GM18507 (cell line): ENCODE results near the gene FBXL17.

Source experiments
- DNase-seq: peaks from one replicate; pipeline ENCODE4 v3.0.0; 2011; ENCODE audit warnings: low read depth; ENCODE audit not compliant: insufficient read length; ENCODE audit errors: extremely low spot score
- FAIRE-seq: peaks from 2 replicates; lab custom pipeline; 2011; peaks lifted over from hg19 to GRCh38; lab: Jason Lieb, UNC

FBXL17 gene

GRCh38 chr5:108060340-108060739, 321.6 kb downstream of the FBXL17 start:
- DNase-seq = no peak
- FAIRE-seq = no peak

DNA sequence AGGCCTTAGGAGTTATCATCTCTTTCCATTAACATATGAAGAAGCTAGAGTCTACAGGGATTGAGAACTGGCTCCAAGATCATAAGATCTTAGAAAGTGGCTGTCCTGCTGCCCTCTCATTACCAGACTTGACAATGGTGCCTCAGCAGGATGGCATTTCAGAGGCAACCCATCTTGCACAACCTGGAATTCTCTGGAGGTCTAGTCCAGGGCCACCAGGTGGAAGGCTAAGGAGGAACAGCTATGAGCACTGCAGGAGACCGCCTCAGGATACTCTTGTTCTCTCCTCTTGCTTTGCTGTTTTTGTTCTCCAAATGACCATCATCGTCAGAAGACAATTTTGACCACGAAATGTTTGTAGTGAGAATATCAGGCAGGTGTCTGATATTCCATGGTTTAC, 322.6 kb downstream of the FBXL17 start:
- FAIRE-seq (no peak), DNase-seq (no peak)

- DNase-seq (no peak), FAIRE-seq (no peak)
Observed at GRCh38 chr5:108054349-108054748, 327.5 kb downstream of the FBXL17 start.

DNA sequence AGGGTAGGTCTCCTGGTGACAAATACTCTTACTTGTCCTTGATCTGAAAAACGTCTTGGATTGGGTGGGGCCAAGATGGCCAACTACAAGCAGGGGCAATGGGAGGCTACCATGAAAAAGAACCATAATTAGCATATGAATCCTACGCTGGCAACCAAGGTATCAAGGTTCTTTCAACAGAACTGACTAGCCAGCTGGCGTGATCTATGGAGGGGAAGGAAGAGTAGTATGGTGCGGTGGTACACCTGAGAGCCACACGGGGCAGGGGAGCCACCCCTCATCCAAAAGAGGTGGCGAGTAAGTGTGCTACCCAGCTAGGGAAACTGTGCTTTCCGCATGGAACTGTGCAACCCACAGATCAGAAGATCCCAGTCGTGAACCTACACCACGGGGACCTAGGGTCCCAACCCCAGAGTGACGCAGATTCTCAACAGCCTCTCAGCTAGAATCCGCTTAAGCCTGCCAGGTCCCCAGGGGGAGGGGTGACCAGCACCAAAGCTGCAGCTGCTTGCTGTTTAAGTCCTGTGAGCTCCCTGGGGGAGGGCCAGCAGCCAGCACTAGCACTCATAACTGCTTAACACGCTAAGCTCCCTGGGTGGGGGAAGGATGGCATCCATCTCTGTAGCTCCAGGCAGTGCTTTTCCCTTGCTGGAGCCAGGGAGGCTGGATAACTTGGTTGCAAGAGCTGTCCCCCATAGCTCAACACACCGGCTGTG, 334.8 kb downstream of the FBXL17 start:
- DNase-seq (no peak), FAIRE-seq (no peak)

DNA sequence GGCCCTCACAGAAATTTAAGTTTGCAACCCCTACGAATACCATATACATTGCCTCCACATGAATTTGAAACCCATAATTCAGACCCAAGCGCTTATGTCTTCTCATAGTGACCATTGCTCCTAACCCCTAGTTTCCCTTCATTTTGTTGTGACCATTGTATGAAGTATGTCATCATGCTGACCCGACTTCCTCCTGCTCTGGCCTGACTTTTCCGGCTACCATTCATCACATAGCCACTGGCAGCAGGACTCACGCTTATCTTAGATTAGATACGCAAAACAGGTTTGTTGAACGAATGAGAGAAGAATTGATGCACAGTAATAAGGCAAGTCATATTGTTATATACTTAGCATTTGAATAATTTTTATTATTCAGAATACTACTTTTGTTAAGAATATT, 345.4 kb downstream of the FBXL17 start:
- FAIRE-seq = no peak
- DNase-seq = no peak

DNA sequence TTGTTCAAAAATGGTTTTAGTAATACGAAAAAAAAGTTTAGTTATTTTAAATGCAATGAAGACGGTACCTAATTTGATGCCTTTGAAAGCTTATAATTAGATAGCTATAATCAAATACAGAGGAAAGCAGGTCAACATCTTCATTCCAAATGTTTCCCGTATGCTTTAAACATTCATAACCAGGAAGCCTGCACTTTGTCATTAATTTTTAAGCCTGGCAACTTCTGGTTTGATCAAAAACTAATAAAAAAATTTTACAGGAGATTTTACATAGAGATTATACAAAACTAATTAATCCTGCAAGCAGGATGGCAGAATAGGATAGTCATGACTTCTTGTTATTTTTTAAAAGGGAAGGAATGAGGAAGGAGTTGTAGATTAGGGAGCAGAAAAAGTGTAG, 353.0 kb downstream of the FBXL17 start:
- FAIRE-seq (no peak), DNase-seq (no peak)

GRCh38 chr5:108028412-108028811, 353.5 kb downstream of the FBXL17 start:
- FAIRE-seq = no peak
- DNase-seq = no peak

DNA sequence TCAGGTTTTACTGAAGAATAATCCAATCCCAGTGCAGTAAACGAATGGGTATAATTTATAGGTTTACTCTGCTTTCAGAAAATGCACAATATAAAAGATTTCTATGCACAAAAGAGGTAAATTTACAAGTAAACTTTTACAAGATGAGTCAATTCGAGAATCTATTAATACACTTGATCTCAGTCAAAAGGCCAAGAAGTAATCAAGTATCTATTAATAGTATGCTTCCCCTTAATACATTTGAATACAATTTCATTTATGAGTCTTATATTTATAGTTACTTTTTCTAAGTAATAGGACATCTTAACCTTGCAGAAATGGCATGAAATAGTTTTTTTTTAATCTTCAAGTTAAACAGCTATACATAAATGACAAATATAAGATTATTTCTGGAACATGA, 355.9 kb downstream of the FBXL17 start:
- FAIRE-seq (no peak), DNase-seq (no peak)

GRCh38 chr5:108024986-108025385, 356.9 kb downstream of the FBXL17 start:
- FAIRE-seq (no peak), DNase-seq (no peak)

GRCh38 chr5:108016101-108016500, 365.8 kb downstream of the FBXL17 start:
- DNase-seq (no peak), FAIRE-seq (no peak)

DNA sequence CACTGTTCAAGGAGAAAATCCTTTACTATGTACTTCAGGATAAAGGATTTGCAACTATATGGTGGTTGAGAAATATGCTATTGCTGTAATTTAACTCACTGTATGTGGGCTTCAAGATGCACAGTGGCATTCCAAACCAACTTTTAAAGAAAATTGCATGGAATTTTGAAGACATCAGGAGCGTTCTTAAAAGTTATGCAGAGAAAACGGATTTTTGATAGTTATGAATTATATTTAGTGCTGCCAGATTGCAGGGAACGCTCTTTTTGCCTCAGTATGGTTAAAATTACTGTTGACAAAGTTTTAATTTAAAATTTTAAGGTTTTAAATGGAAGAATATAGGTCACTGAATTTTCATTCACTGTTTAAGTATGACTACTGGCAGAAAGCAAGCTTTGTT, 375.1 kb downstream of the FBXL17 start:
- no peak for FAIRE-seq
- DNase-seq = no peak

- DNase-seq (no peak), FAIRE-seq (peak; percentile 52)
Observed at GRCh38 chr5:108003178-108003577, 378.7 kb downstream of the FBXL17 start.

GRCh38 chr5:108001222-108001621, 380.7 kb downstream of the FBXL17 start:
- FAIRE-seq = no peak
- no peak for DNase-seq

DNA sequence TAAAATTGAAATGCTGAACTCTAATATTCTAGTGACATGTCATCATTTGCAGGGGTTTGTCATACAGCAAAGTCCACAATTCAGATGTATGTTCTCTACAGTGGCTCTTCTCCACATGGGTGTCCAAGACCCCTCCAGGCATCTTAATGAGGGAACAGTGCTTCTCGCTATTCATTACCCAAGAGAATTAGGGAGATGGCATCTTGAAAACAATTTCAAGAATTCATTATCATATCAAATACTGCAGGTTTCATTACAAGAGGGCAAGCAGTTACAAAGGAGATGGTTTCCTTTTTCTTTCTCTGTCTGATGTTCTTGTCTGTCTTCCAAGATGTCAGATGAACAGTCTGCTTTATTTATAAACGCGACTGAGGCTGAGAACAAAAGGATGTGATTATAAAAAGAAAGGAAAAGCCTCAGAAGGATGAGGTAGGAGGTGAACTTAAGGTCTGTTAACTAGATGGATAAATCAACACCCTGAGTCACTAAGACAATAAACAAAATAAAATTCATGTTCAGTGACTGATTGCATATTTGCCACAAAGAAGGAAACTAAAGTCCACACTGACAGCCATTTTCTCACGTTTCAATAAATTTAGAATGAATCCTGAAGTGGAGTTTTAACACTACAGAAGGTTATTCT, 384.4 kb downstream of the FBXL17 start:
- no peak for FAIRE-seq
- DNase-seq = no peak

GRCh38 chr5:107993341-107993740, 388.6 kb downstream of the FBXL17 start:
- DNase-seq = no peak

GRCh38 chr5:107990881-107991810, 390.8 kb downstream of the FBXL17 start:
- DNase-seq (no peak), FAIRE-seq (peak; percentile 57)

More at GRCh38 chr5:107993341-107993740, 388.6 kb downstream of the FBXL17 start:
- no peak for FAIRE-seq

DNA sequence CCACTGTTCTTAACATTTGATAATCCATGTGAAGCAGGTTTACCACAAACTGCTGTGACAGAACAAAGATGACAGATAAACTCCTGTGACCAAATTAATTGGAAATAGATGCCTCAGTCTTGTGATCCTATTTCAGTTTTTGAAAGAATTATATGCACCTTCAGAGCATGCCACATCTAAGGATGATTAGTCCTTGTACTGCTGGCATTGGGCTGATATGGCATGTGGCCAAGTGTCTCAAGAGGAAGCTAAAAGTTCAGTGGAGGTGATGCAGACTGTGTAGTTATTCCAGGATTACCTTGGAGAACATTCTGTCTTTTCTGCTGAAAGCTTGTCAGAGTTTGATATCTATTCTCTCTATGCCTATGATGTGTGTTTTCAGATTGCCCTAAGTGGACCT, 396.8 kb downstream of the FBXL17 start:
- DNase-seq (no peak), FAIRE-seq (no peak)

DNA sequence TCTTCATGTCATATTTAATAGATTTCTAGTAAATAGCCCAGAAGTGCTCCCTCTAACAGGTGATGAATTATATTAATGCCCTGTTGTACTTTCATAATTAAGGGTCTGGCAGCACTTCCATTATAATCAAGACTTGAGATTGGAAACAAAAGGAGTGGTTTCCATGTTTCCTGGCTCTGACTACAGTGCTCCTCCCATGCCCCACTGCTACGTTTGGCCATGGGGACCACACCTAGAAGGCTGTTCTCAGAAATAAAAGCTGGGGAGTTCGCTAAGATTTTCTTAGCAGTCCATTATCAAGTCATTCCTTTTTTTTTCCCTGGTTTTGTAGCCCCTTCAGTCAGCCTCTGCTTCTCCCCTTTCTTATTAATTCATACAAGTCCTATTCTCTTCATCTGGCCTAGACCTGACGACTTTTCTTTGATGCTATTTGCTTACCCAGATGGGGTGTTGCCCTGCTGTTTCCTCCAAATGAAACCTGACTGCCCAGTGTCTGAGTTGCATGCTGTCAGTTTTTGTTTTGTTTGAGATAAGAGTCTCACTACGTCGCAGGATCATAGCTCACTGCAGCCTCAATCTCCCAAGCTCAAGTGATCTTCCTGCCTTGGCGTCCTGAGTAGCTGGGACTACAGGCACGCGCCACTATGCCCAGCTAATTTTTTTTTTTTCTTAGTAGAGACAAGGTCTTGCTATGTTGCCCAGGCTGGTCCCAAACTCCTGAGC, 399.0 kb downstream of the FBXL17 start:
- FAIRE-seq (no peak), DNase-seq (no peak)

DNA sequence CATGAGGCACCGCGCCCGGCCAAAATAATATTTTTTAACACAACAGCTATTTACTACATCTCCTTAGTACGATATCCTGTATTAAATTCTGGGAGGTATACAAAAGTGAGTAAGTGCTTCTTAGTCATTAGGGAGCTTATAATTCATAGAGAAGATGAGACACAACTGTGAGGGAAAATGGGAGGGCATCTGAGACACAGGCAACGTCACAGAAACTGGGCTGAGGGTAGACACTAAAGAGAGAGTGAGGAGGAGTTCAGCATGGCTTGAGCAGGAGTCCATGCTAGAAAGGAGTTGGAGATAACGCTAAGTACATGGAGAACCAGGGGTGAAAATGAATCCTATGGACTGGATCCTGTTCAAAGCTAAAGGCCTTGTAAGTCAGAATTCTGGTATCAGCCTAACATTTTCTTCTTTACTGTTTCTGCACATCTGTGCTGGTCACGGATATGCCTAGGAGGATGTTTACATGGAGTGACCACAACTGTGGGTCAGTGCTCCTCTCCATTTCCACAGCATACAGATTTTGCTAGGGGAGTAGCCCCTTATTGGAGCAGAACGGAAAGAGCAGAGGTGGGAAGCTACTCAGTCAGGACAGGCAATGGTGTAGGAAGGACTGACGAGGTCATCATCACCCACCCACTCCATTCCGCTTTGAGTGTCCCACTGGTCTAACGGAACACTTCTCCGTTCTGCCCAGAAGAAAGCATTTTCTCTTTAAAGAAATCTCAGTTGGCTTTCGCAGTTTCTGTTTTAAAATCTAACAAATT, 400.8 kb downstream of the FBXL17 start:
- DNase-seq = no peak
- FAIRE-seq = no peak
